Panc1 (cell line): Measurements from ENCODE around the gene MLNR. TPM values are rescaled to one million over a fixed set of nuclear protein-coding genes. Genes with fewer than 3 reads are reported as not detected.

Source experiments
- ATAC-seq: fragments of 200-7000 bp; cut with Tn5 transposase; 2 replicates; pipeline ENCODE4 v1.9.1; 2020; ENCODE audit warnings: mild to moderate bottlenecking, moderate library complexity
- BruUV-seq: library from RNA; stranded (reverse); fragments of 400-500 nt; replicated peaks from 2 replicates; lab custom pipeline; 2021; lab: Mats Ljungman, UMichigan
- CTCF ChIA-PET: fragments of 300-600 bp; sonication (Branson Sonifier 250); formaldehyde crosslinking; loops from one replicate; lab custom pipeline; 2022; ENCODE audit warnings: antibody characterized with exemption; lab: Charles Lee
- POLR2A ChIA-PET: fragments of 300-600 bp; sonication (Branson Sonifier 250); formaldehyde crosslinking; loops from one replicate; lab custom pipeline; 2022; ENCODE audit warnings: antibody characterized with exemption; lab: Charles Lee
- DNase-seq: peaks from one replicate; pipeline ENCODE4 v3.0.0-alpha.2; 2010; ENCODE audit warnings: low read depth, low spot score
- H3K27ac ChIP-seq: 2 replicates; pipeline ENCODE4 v1.5.1; 2011; ENCODE audit warnings: mild to moderate bottlenecking, low read length, inconsistent platforms
- H3K27me3 ChIP-seq: fragments of 200-500 bp; sonication (Bioruptor generic); 2 replicates; pipeline ENCODE4 v1.6.0; 2014; ENCODE audit warnings: low read length, inconsistent platforms; ENCODE audit not compliant: control insufficient read depth, insufficient read depth
- H3K36me3 ChIP-seq: fragments of 200-500 bp; sonication (Bioruptor generic); 2 replicates; pipeline ENCODE4 v1.5.1; 2014; ENCODE audit warnings: inconsistent platforms, mild to moderate bottlenecking, low read length, moderate library complexity; ENCODE audit not compliant: control insufficient read depth, insufficient read depth
- H3K4me1 ChIP-seq: 2 replicates; pipeline ENCODE4 v1.5.1; 2011; ENCODE audit warnings: inconsistent platforms, mild to moderate bottlenecking, low read length, moderate library complexity; ENCODE audit not compliant: control insufficient read depth, insufficient read depth
- H3K4me3 ChIP-seq, 2 experiments: 2 replicates each; pipeline ENCODE4 v1.5.1; 2011 to 2012; ENCODE audit warnings: low read depth in 2 of 2, low read length in 2 of 2, mild to moderate bottlenecking in 2 of 2, inconsistent platforms in 1 of 2, moderate library complexity in 1 of 2
- H3K9me3 ChIP-seq: fragments of 200-500 bp; sonication (Bioruptor generic); 2 replicates; pipeline ENCODE4 v1.5.1; 2014; ENCODE audit warnings: low read depth, mild to moderate bottlenecking, inconsistent platforms, low read length, moderate library complexity; ENCODE audit not compliant: control insufficient read depth, insufficient read depth
- POLR2AphosphoS5 ChIP-seq: IDR thresholded peaks from 2 replicates; pipeline ENCODE4 v1.6.1; 2012; ENCODE audit warnings: mild to moderate bottlenecking, low read depth, low read length, moderate library complexity
- SIN3A ChIP-seq: IDR thresholded peaks from 2 replicates; pipeline ENCODE4 v1.6.1; 2012; ENCODE audit warnings: low read depth, mild to moderate bottlenecking, low read length, moderate library complexity, borderline replicate concordance; ENCODE audit not compliant: insufficient read depth
- TCF7L2 ChIP-seq: IDR thresholded peaks from 2 replicates; pipeline ENCODE4 v1.6.1; 2011; ENCODE audit warnings: mild to moderate bottlenecking, low read depth, low read length, inconsistent platforms
- in situ Hi-C: cut with HindIII; loops from 2 replicates; pipeline ENCODE4 v1.10.0; 2016; ENCODE audit warnings: low sequenced_read_pairs, low pct_unique_long_range_greater_than_20kb
- intact Hi-C: fragments of 100-400 bp; cut with micrococcal nuclease; formaldehyde crosslinking; loops from one replicate; pipeline ENCODE4 v1.10.0; 2022; ENCODE audit not compliant: unreplicated experiment
- total RNA-seq: library from RNA; stranded (reverse); gene quantifications from one replicate; pipeline ENCODE4 v1.2.1, GENCODE V29; 2021; ENCODE audit not compliant: unreplicated experiment
- TF ChIP-seq, protein P1 (sequence below), 2 experiments: IDR thresholded peaks; 2 replicates each; pipeline ENCODE4 v1.6.1; 2011 to 2012; ENCODE audit warnings: low read depth in 2 of 2, control low read depth in 1 of 2, low read length in 1 of 2, mild to moderate bottlenecking in 1 of 2, moderate library complexity in 1 of 2; ENCODE audit not compliant: insufficient read depth in 1 of 2
- TF ChIP-seq, protein P2 (sequence below): fragments of 450-650 bp; IDR thresholded peaks from 2 replicates; pipeline ENCODE4 v1.5.1; 2017; ENCODE audit warnings: mild to moderate bottlenecking

Gene MLNR
- total RNA-seq, 1 experiment from 2014 or later, result 0.62 TPM

DNA sequence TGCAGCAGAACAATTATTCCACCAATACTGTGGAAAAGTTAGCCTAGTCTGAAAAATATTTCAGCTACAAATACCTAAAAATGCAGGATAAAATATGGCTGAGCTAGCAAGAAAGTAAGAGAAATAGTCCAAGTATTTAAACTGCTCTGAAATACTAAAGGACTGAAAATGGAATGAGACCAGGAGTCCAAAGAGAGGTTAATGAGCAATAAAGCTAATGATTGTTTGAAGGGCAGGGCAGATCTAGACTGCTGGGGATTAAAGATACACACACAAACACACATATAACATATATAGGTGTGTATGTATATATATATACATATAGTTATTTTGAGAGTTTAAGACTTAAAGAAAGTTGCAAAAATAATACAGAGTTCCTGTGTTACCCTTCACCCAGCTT, 25.0 kb downstream of the MLNR start:
- Histone ChIP-seq H3K36me3 (peaks cover 4% of the 10 kb centered on the region; the same call in 1 of the 2 replicates), H3K4me3 (no peak overlapping the region), H3K4me1 (no peaks in the 10 kb centered on the region; the same call in 1 of the 2 replicates), H3K9me3 (no peaks in the 10 kb centered on the region), H3K27ac (no peak overlapping the region), H3K27me3 (no peaks in the 10 kb centered on the region)
- in situ Hi-C loops (no loop called here), intact Hi-C loops (no loop called here)
- CTCF ChIA-PET, result no interaction called here
- DNase-seq, result no peak
- no peak for TF ChIP-seq POLR2AphosphoS5
- no peak for ATAC-seq
- BruUV-seq, result no TSS peak
- POLR2A ChIA-PET, result no interaction called here

DNA sequence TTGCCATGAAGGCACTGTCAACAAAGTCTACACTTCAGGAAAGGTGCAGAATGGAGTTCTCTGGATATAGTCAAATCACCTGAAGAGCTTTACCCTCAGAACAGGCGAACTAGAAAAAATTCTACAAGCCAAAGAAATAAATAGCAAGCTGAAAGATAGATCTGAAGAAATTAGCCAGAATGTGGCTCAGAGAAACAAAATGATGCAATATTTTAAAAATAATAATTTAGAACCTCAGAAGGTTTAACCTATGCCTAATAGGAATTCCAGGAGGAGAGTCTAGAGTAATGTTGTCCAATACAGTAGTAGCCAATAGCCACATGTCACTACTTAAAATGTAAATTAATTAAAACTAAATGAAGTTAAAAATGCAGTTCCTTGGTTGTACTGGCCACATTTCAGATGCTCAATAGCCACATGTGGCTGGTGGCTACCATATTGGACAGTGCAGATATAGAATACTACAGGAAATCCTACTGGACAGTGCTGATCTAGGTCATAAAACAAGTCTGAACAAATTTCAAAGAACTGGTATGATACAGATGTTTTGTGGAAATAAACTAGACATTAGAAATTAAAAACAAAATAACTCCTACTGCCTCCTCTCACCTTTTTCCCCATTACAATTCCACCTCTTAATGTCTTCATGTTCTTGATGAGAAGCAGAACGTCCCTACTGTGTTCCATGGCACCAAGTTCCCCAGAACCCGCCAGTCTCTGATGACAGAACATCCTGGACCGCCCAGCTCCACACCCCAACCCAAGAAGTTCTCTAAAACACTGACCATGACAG, 26.9 kb downstream of the MLNR start:
- Histone ChIP-seq H3K9me3 (no peaks in the 10 kb centered on the region), H3K4me3 (peak overlapping the region; percentile 92 to 95), H3K36me3 (peaks cover 4% of the 10 kb centered on the region; the same call in 1 of the 2 replicates), H3K27me3 (no peaks in the 10 kb centered on the region), H3K4me1 (no peaks in the 10 kb centered on the region; the same call in 1 of the 2 replicates), H3K27ac (peak overlapping the region; percentile 85)
- in situ Hi-C loops (no loop called here), intact Hi-C loops (no loop called here)
- DNase-seq (no peak), ATAC-seq (peak; percentile 73)
- TF ChIP-seq, protein P1, sequence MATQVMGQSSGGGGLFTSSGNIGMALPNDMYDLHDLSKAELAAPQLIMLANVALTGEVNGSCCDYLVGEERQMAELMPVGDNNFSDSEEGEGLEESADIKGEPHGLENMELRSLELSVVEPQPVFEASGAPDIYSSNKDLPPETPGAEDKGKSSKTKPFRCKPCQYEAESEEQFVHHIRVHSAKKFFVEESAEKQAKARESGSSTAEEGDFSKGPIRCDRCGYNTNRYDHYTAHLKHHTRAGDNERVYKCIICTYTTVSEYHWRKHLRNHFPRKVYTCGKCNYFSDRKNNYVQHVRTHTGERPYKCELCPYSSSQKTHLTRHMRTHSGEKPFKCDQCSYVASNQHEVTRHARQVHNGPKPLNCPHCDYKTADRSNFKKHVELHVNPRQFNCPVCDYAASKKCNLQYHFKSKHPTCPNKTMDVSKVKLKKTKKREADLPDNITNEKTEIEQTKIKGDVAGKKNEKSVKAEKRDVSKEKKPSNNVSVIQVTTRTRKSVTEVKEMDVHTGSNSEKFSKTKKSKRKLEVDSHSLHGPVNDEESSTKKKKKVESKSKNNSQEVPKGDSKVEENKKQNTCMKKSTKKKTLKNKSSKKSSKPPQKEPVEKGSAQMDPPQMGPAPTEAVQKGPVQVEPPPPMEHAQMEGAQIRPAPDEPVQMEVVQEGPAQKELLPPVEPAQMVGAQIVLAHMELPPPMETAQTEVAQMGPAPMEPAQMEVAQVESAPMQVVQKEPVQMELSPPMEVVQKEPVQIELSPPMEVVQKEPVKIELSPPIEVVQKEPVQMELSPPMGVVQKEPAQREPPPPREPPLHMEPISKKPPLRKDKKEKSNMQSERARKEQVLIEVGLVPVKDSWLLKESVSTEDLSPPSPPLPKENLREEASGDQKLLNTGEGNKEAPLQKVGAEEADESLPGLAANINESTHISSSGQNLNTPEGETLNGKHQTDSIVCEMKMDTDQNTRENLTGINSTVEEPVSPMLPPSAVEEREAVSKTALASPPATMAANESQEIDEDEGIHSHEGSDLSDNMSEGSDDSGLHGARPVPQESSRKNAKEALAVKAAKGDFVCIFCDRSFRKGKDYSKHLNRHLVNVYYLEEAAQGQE (IDR thresholded peaks at IDR 0.05; ENCODE audit: insufficient read depth in 1 of 2, low read depth in 2 of 2, low read length in 1 of 2), result no peak
- TF ChIP-seq SIN3A, result no peak
- TF ChIP-seq TCF7L2, result no peak
- TF ChIP-seq, protein P2, sequence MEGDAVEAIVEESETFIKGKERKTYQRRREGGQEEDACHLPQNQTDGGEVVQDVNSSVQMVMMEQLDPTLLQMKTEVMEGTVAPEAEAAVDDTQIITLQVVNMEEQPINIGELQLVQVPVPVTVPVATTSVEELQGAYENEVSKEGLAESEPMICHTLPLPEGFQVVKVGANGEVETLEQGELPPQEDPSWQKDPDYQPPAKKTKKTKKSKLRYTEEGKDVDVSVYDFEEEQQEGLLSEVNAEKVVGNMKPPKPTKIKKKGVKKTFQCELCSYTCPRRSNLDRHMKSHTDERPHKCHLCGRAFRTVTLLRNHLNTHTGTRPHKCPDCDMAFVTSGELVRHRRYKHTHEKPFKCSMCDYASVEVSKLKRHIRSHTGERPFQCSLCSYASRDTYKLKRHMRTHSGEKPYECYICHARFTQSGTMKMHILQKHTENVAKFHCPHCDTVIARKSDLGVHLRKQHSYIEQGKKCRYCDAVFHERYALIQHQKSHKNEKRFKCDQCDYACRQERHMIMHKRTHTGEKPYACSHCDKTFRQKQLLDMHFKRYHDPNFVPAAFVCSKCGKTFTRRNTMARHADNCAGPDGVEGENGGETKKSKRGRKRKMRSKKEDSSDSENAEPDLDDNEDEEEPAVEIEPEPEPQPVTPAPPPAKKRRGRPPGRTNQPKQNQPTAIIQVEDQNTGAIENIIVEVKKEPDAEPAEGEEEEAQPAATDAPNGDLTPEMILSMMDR, result no peak
- TF ChIP-seq POLR2AphosphoS5, result no peak
- CTCF ChIA-PET, result no interaction called here
- POLR2A ChIA-PET, result interaction anchor here (0.7 kb wide), 1 partner anchor 1012 kb away, joined by 6 read pairs; no protein-coding TSS in a partner anchor
- BruUV-seq, result TSS peak; percentile 84
